ENCODE results near the gene PHF11. TPM values are rescaled to one million over a fixed set of nuclear protein-coding genes. Genes with fewer than 3 reads are reported as not detected.

Gene PHF11
- total RNA-seq, 1 donor from 2014 or later: 6.6 TPM

- no peaks in the 10 kb centered on the region for H3F3A ChIP-seq (ENCODE audit: low read depth)
- no peaks in the 10 kb centered on the region for H3K79me2 ChIP-seq (ENCODE audit: low read depth)
- H3K27me3 ChIP-seq: no peaks in the 10 kb centered on the region
- no peaks in the 10 kb centered on the region for H3K9me3 ChIP-seq (ENCODE audit: low read depth)
- Mint-ChIP-seq H3K27me3 (ENCODE audit: insufficient read depth, low read depth) (no peaks in the 10 kb centered on the region), H3K4me3 (no peak overlapping the region), H3K27ac (no peak overlapping the region), H3K9me3 (no peaks in the 10 kb centered on the region), H3K4me1 (no peaks in the 10 kb centered on the region), H3K36me3 (no peaks in the 10 kb centered on the region)
- no peaks in the 10 kb centered on the region for H4K20me1 ChIP-seq (ENCODE audit: low read depth)
- H2AFZ ChIP-seq (replicated peaks): no peak overlapping the region
- no peaks in the 10 kb centered on the region for H3K36me3 ChIP-seq
- H3K4me2 ChIP-seq: no peak overlapping the region
- H3K4me1 ChIP-seq: no peaks in the 10 kb centered on the region
- no peak for DNase-seq (ENCODE audit: low spot score)
- no peak overlapping the region for H3K4me3 ChIP-seq
- H3K27ac ChIP-seq: no peak overlapping the region
- no peak overlapping the region for H3K9ac ChIP-seq
- no peak for TF ChIP-seq EZH2phosphoT487 (IDR thresholded peaks at IDR 0.05)
These were observed 41.3 kb upstream of the PHF11 start for GRCh38 chr13:49454388-49455006.

- Histone ChIP-seq H3K9ac (no peak overlapping the region), H3K4me1 (no peaks in the 10 kb centered on the region), H3K79me2 (ENCODE audit: low read depth) (no peaks in the 10 kb centered on the region), H3K9me3 (ENCODE audit: low read depth) (no peaks in the 10 kb centered on the region), H3K27ac (no peak overlapping the region), H3F3A (ENCODE audit: low read depth) (no peaks in the 10 kb centered on the region), H3K4me2 (no peak overlapping the region), H3K4me3 (no peak overlapping the region), H3K36me3 (no peaks in the 10 kb centered on the region), H3K27me3 (no peaks in the 10 kb centered on the region), H2AFZ (replicated peaks) (no peak overlapping the region), H4K20me1 (ENCODE audit: low read depth) (no peaks in the 10 kb centered on the region)
- Mint-ChIP-seq H3K4me1 (no peaks in the 10 kb centered on the region), H3K4me3 (no peak overlapping the region), H3K9me3 (no peaks in the 10 kb centered on the region), H3K27ac (no peak overlapping the region), H3K27me3 (ENCODE audit: insufficient read depth, low read depth) (no peaks in the 10 kb centered on the region), H3K36me3 (no peaks in the 10 kb centered on the region)
- DNase-seq (ENCODE audit: low spot score): no peak
- TF ChIP-seq EZH2phosphoT487 (IDR thresholded peaks at IDR 0.05): no peak
- no peak for TF ChIP-seq EZH2 (IDR thresholded peaks at IDR 0.05)
- TF ChIP-seq CTCF (IDR thresholded peaks at IDR 0.05): no peak
These were observed 40.8 kb upstream of the PHF11 start for GRCh38 chr13:49455007-49455398.

GRCh38 chr13:49456156-49456555 lies 39.6 kb upstream of the PHF11 start:
- H3K79me2 ChIP-seq (ENCODE audit: low read depth): no peaks in the 10 kb centered on the region
- H3F3A ChIP-seq (ENCODE audit: low read depth): no peaks in the 10 kb centered on the region
- H4K20me1 ChIP-seq (ENCODE audit: low read depth): no peaks in the 10 kb centered on the region
- H3K36me3 Mint-ChIP-seq: peaks cover 2% of the 10 kb centered on the region
- no peaks in the 10 kb centered on the region for H3K27me3 ChIP-seq
- no peak overlapping the region for H3K27ac Mint-ChIP-seq
- no peak overlapping the region for H3K4me3 Mint-ChIP-seq
- H3K9ac ChIP-seq: no peak overlapping the region
- no peak overlapping the region for H3K4me2 ChIP-seq
- no peaks in the 10 kb centered on the region for H3K4me1 ChIP-seq
- H3K36me3 ChIP-seq: peaks cover 3% of the 10 kb centered on the region
- H3K4me3 ChIP-seq: no peak overlapping the region
- no peaks in the 10 kb centered on the region for H3K27me3 Mint-ChIP-seq (ENCODE audit: insufficient read depth, low read depth)
- H3K9me3 Mint-ChIP-seq: no peaks in the 10 kb centered on the region
- DNase-seq (ENCODE audit: low spot score): no peak
- H3K27ac ChIP-seq: no peak overlapping the region
- no peak overlapping the region for H2AFZ ChIP-seq (replicated peaks)
- no peaks in the 10 kb centered on the region for H3K4me1 Mint-ChIP-seq
- H3K9me3 ChIP-seq (ENCODE audit: low read depth): no peaks in the 10 kb centered on the region
- TF ChIP-seq EZH2 (IDR thresholded peaks at IDR 0.05): no peak
- no peak for TF ChIP-seq CTCF (IDR thresholded peaks at IDR 0.05)
- no peak for TF ChIP-seq EZH2phosphoT487 (IDR thresholded peaks at IDR 0.05)

- H3K9me3 Mint-ChIP-seq: no peaks in the 10 kb centered on the region
- H3K79me2 ChIP-seq (ENCODE audit: low read depth): no peaks in the 10 kb centered on the region
- no peaks in the 10 kb centered on the region for H4K20me1 ChIP-seq (ENCODE audit: low read depth)
- no peaks in the 10 kb centered on the region for H3K27me3 ChIP-seq
- no peaks in the 10 kb centered on the region for H3K27me3 Mint-ChIP-seq (ENCODE audit: insufficient read depth, low read depth)
- H3K27ac ChIP-seq: no peak overlapping the region
- no peak for DNase-seq (ENCODE audit: low spot score)
- no peak overlapping the region for H3K27ac Mint-ChIP-seq
- peaks cover 11% of the 10 kb centered on the region for H3K36me3 Mint-ChIP-seq
- no peaks in the 10 kb centered on the region for H3F3A ChIP-seq (ENCODE audit: low read depth)
- no peaks in the 10 kb centered on the region for H3K9me3 ChIP-seq (ENCODE audit: low read depth)
- H2AFZ ChIP-seq (replicated peaks): no peak overlapping the region
- no peak overlapping the region for H3K4me3 Mint-ChIP-seq
- H3K4me3 ChIP-seq: no peak overlapping the region
- H3K4me1 Mint-ChIP-seq: no peaks in the 10 kb centered on the region
- H3K4me1 ChIP-seq: no peaks in the 10 kb centered on the region
- no peak overlapping the region for H3K4me2 ChIP-seq
- no peak overlapping the region for H3K9ac ChIP-seq
- no peak for TF ChIP-seq EZH2 (IDR thresholded peaks at IDR 0.05)
- TF ChIP-seq CTCF (IDR thresholded peaks at IDR 0.05): no peak
- TF ChIP-seq EZH2phosphoT487 (IDR thresholded peaks at IDR 0.05): no peak
- H3K36me3 ChIP-seq: peaks cover 3% of the 10 kb centered on the region
These were observed 38.5 kb upstream of the PHF11 start for GRCh38 chr13:49457221-49457620.

Data from neural progenitor cell (in vitro differentiated cells).